MCF 10A (cell line): ENCODE data around the gene C12orf42. TPM values are rescaled to one million over a fixed set of nuclear protein-coding genes. Genes with fewer than 3 reads are reported as not detected.
A peak's percentile ranks its signal among the peaks of the same experiment; 100 is the strongest.

Experiments
- BruUV-seq: library from RNA; stranded (reverse); fragments of 400-500 nt; replicated peaks from 2 replicates; lab custom pipeline; 2021; lab: Mats Ljungman, UMichigan
- CTCF ChIA-PET: fragments of 300-600 bp; sonication (Branson Sonifier 250); formaldehyde crosslinking; extraction: SDS; loops from one replicate; lab custom pipeline; 2021; ENCODE audit warnings: antibody characterized with exemption, inconsistent platforms; lab: Yijun Ruan, JAX
- POLR2A ChIA-PET: fragments of 300-600, 350-650 bp; sonication (Branson Sonifier 250); formaldehyde crosslinking; extraction: SDS; loops from one replicate; lab custom pipeline; 2020; ENCODE audit warnings: antibody characterized with exemption, inconsistent platforms; lab: Yijun Ruan, JAX
- DNase-seq: peaks from one replicate; pipeline ENCODE4 v3.0.0-alpha.2; 2018; ENCODE audit not compliant: unreplicated experiment
- H3K27ac Mint-ChIP-seq: one replicate; pipeline ENCODE4 v1.8.0; 2022; ENCODE audit warnings: mild to moderate bottlenecking, low read depth, mixed read lengths; ENCODE audit not compliant: unreplicated experiment
- H3K27me3 Mint-ChIP-seq: one replicate; pipeline ENCODE4 v1.8.0; 2022; ENCODE audit warnings: mixed read lengths; ENCODE audit not compliant: insufficient read depth, unreplicated experiment
- H3K36me3 Mint-ChIP-seq: one replicate; pipeline ENCODE4 v1.8.0; 2022; ENCODE audit warnings: mild to moderate bottlenecking, moderate library complexity, mixed read lengths; ENCODE audit not compliant: insufficient read depth, unreplicated experiment
- H3K4me1 Mint-ChIP-seq: one replicate; pipeline ENCODE4 v1.8.0; 2022; ENCODE audit warnings: mixed read lengths; ENCODE audit not compliant: insufficient read depth, unreplicated experiment
- H3K4me3 Mint-ChIP-seq: one replicate; pipeline ENCODE4 v1.8.0; 2022; ENCODE audit warnings: mild to moderate bottlenecking, moderate library complexity, mixed read lengths; ENCODE audit not compliant: unreplicated experiment
- H3K9me3 Mint-ChIP-seq: one replicate; pipeline ENCODE4 v1.8.0; 2022; ENCODE audit warnings: mixed read lengths; ENCODE audit not compliant: unreplicated experiment
- intact Hi-C: fragments of 100-400 bp; cut with micrococcal nuclease; formaldehyde crosslinking; loops from 2 replicates; pipeline ENCODE4 v1.14.1; 2022
- total RNA-seq: library from RNA; stranded (reverse); gene quantifications from 2 replicates; pipeline ENCODE4 v1.2.3, GENCODE V29; 2022
- TF ChIP-seq, protein P1 (sequence below): fragments of 200-600 bp; IDR thresholded peaks from one replicate; pipeline ENCODE4 v1.8.0; 2022; ENCODE audit warnings: antibody characterized with exemption, mild to moderate bottlenecking; ENCODE audit not compliant: unreplicated experiment

C12orf42 gene
- total RNA-seq, 1 experiment from 2014 or later = not detected

- H3K4me1 Mint-ChIP-seq = no peaks in the 10 kb centered on the region
- H3K9me3 Mint-ChIP-seq = peaks cover 7% of the 10 kb centered on the region
- no TSS peak for BruUV-seq
- no peak overlapping the region for H3K27ac Mint-ChIP-seq
- ChIA-PET CTCF (interaction anchor here (0.6 to 1.5 kb wide), 3 partner anchors 20 to 353 kb away, joined by 3 read pairs; no protein-coding TSS in a partner anchor), POLR2A (no interaction called here)
- DNase-seq = peak; percentile 38
- intact Hi-C loops = loop anchor here (1.0 kb wide), 1 partner anchor 222 kb away; no protein-coding TSS in a partner anchor
- H3K4me3 Mint-ChIP-seq = no peak overlapping the region
- H3K27me3 Mint-ChIP-seq = no peaks in the 10 kb centered on the region
- no peaks in the 10 kb centered on the region for H3K36me3 Mint-ChIP-seq
- TF ChIP-seq, protein P1, sequence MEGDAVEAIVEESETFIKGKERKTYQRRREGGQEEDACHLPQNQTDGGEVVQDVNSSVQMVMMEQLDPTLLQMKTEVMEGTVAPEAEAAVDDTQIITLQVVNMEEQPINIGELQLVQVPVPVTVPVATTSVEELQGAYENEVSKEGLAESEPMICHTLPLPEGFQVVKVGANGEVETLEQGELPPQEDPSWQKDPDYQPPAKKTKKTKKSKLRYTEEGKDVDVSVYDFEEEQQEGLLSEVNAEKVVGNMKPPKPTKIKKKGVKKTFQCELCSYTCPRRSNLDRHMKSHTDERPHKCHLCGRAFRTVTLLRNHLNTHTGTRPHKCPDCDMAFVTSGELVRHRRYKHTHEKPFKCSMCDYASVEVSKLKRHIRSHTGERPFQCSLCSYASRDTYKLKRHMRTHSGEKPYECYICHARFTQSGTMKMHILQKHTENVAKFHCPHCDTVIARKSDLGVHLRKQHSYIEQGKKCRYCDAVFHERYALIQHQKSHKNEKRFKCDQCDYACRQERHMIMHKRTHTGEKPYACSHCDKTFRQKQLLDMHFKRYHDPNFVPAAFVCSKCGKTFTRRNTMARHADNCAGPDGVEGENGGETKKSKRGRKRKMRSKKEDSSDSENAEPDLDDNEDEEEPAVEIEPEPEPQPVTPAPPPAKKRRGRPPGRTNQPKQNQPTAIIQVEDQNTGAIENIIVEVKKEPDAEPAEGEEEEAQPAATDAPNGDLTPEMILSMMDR = peak; percentile 20
These were observed 169.6 kb downstream of the C12orf42 start for GRCh38 chr12:103326190-103326589.

DNA sequence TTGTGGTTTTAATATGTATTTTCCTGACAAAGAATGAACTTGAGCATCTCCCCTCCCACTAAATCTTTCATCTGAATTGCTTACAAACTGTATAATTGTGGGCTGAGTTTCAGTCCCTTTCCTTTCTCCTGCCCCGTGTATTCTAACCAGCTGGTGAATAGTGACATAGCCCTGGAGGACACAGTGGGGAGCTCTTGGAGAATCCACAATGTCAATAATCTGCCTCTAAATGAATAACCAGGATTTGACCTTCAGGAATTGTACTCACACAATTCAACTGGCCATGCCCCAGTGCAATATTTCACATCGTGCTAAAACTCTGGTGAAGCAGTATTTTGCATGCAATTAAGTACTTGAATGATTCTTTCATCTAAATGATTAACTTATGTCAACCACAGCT, 177.2 kb downstream of the C12orf42 start:
- ChIA-PET CTCF (interaction anchor here (0.5 kb wide), 1 partner anchor 100 kb away, joined by 3 read pairs; no protein-coding TSS in a partner anchor), POLR2A (no interaction called here)
- BruUV-seq = no TSS peak
- Mint-ChIP-seq H3K4me3 (no peak overlapping the region), H3K4me1 (no peaks in the 10 kb centered on the region), H3K27me3 (peaks cover 18% of the 10 kb centered on the region), H3K36me3 (no peaks in the 10 kb centered on the region), H3K9me3 (no peaks in the 10 kb centered on the region), H3K27ac (no peak overlapping the region)
- intact Hi-C loops = no loop called here
- no peak for DNase-seq
- TF ChIP-seq, protein P1 = no peak

DNA sequence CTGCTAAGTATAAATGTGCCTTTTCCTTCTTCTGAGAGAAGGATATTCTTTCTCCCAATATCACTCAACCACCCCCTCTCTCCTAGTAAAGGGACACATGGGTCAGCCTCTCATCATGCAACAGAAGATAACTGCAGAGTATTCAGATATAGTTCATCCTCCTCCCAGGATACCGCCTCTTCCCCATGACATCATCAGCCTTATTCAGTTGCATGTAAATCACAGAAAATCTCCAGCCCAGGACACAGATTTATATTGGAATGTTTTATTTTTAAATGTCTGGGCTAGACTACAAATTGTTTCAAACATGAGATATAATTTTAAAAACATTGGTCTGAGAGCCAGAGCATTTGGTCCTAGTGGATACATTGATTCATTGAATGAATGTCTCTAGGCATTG, 178.5 kb downstream of the C12orf42 start:
- Mint-ChIP-seq H3K27me3 (peaks cover 22% of the 10 kb centered on the region), H3K36me3 (no peaks in the 10 kb centered on the region), H3K9me3 (no peaks in the 10 kb centered on the region), H3K4me3 (no peak overlapping the region), H3K27ac (no peak overlapping the region), H3K4me1 (no peaks in the 10 kb centered on the region)
- no TSS peak for BruUV-seq
- POLR2A ChIA-PET = no interaction called here
- intact Hi-C loops = no loop called here
- CTCF ChIA-PET = no interaction called here
- no peak for DNase-seq
- TF ChIP-seq, protein P1 = no peak

- Mint-ChIP-seq H3K9me3 (no peaks in the 10 kb centered on the region), H3K4me1 (no peaks in the 10 kb centered on the region), H3K27ac (no peak overlapping the region), H3K27me3 (peaks cover 22% of the 10 kb centered on the region), H3K4me3 (no peak overlapping the region), H3K36me3 (no peaks in the 10 kb centered on the region)
- no peak for DNase-seq
- no TSS peak for BruUV-seq
- TF ChIP-seq, protein P1 = no peak
- ChIA-PET POLR2A (no interaction called here), CTCF (no interaction called here)
- intact Hi-C loops = no loop called here
These were observed 181.0 kb downstream of the C12orf42 start for GRCh38 chr12:103314786-103315185.
